ENCODE results near the gene ENOX1. TPM values are rescaled to one million over a fixed set of nuclear protein-coding genes. Genes with fewer than 3 reads are reported as not detected.

ENOX1 gene
- total and polyA plus RNA-seq, 9 of the 15 experiments (the other 6 are each of a cell fraction or from before 2014, with no cell fraction given) = not detected

DNA sequence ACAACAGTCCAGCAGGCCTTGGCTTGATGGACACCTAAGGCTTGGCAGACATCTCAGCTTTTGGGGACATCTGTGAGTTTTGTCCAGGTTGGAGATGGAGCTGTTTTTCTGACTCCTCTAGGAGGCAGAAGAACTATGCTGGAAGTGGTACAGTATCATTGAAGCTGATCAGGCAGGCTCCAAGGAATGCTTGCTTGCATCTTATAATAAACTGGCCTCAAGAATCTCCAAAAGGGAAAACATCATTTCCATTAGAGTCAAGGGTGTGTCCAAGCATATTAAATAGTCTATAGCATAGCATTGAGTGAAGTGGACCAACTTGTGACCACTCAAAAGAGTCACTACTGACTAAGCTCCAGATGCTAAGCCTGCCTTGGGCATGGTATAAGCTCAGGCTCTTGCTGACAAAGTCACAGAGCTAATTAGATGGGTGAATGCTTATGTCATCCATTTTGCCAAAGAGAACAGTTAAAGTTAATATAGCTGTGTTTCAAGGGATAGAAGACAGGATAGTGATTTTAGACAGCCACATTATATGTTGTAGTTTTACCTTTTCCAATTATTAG lies 547.4 kb downstream of the ENOX1 start (continued):
- TF ChIP-seq BRF2 (IDR thresholded peaks at IDR 0.05; ENCODE audit: borderline replicate concordance, insufficient read depth, insufficient read length) = no peak
- no peak for TF ChIP-seq POLR2B (IDR thresholded peaks at IDR 0.05; ENCODE audit: low read depth, partially characterized antibody)

DNA sequence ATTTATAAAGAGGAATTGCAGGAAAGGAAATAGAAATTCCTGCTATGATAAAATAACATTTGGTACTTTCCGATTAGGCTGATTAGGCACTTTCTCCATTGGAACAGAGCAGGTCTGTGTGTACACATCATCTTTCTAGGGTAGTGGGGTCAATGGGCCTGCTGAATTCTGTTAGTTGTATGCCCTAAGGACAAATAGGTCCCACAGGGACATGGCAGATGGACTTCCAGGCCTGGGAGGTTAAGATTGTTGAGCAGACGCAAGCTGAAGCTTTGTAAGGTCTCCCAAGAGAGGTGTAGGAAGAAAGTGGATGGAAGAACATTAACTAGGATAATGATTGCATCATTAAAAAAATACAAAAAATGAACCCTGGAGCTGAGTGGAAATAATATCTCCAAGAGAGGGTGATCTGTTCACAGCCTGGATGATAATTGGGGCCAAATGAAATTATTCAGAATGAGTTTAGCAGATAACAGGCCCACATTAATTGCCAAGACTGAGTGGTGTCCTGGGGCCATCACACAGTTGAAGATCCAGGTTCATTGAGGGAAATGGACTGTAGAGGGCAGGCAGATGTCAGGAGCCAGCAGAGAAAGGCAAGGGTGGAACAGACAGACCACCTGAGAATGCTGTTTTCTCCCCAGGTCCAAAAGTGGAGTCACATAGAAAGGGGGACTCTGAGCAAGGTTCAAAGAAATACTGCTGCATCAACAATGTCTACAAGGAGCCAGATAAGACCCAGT lies 548.3 kb downstream of the ENOX1 start:
- FAIRE-seq = no peak
- WGBS (ENCODE audit: insufficient coverage, low coverage, missing lambda C conversion rate) = 4% methylated on average over 2 of the region's 2 CpGs
- CTCF ChIA-PET (ENCODE audit: low intra/inter-chr PET ratio) = no interaction called here

More for the DNA sequence above, 548.3 kb downstream of the ENOX1 start:
- ATAC-seq (no peak), DNase-seq (ENCODE audit: extremely low read depth in 1 of 4, low spot score in 3 of 4) (no peak)
- intact Hi-C loops (cut with micrococcal nuclease) = no loop called here
- H3K27me3 ChIP-seq (ENCODE audit: control insufficient read depth in 2 of 2, insufficient read depth in 2 of 2, low read length in 2 of 2) = no peaks in the 10 kb centered on the region
- H2AFZ ChIP-seq (ENCODE audit: low read depth, low read length) = no peak overlapping the region
- no peaks in the 10 kb centered on the region for H3K9me1 ChIP-seq (ENCODE audit: control insufficient read depth, insufficient read depth, low read length)
- no peaks in the 10 kb centered on the region for H3K79me2 ChIP-seq (ENCODE audit: control insufficient read depth, insufficient read depth, low read length)
- no peak overlapping the region for H3K9ac ChIP-seq (ENCODE audit: insufficient read depth in 1 of 2, low read depth in 2 of 2, low read length in 2 of 2)
- H3K36me3 ChIP-seq (ENCODE audit: control insufficient read depth, insufficient read depth, low read length) = no peaks in the 10 kb centered on the region
- no peaks in the 10 kb centered on the region for H4K20me1 ChIP-seq (replicated peaks; ENCODE audit: control insufficient read depth, insufficient read depth, low read length)
- no TSS peak for BruUV-seq (replicated peaks)
- no peaks in the 10 kb centered on the region for H3K4me1 ChIP-seq (replicated peaks in 1 of 2; ENCODE audit: control insufficient read depth in 2 of 2, insufficient read depth in 2 of 2, low read length in 2 of 2)
- no peak overlapping the region for H3K4me2 ChIP-seq (ENCODE audit: insufficient read depth, low read length)
- H3K9me3 ChIP-seq (replicated peaks; ENCODE audit: control insufficient read depth, insufficient read depth, low read depth, low read length) = no peaks in the 10 kb centered on the region
- H3K27ac ChIP-seq (ENCODE audit: extremely low read depth, low read depth, low read length) = no peak overlapping the region
- no peak overlapping the region for H3K4me3 ChIP-seq
- TF ChIP-seq ZNF696 (CRISPR knock-in tag; conservative IDR thresholded peaks at IDR 0.05) (no peak), XRCC5 (IDR thresholded peaks at IDR 0.05; ENCODE audit: low read depth, low read length) (no peak), JUNB (CRISPR knock-in tag; conservative IDR thresholded peaks at IDR 0.05) (no peak), ESRRB (CRISPR knock-in tag; IDR thresholded peaks at IDR 0.05; ENCODE audit: borderline replicate concordance) (no peak), HMG20A (CRISPR knock-in tag; conservative IDR thresholded peaks at IDR 0.05) (no peak), SIRT6 (IDR thresholded peaks at IDR 0.05; ENCODE audit: low read depth, low read length) (no peak), HDAC3 (IDR thresholded peaks at IDR 0.05; ENCODE audit: borderline replicate concordance, partially characterized antibody) (no peak), HCFC1 (IDR thresholded peaks at IDR 0.05; ENCODE audit: low read depth, low read length) (no peak)
- in situ Hi-C loops (cut with MboI) = no loop called here
- POLR2A ChIA-PET = no interaction called here
